Activated naive CD4-positive, alpha-beta T cell (primary cell): ENCODE data around the gene C1QL4.
"Not testable (repeated sequence)": the region's sequence is repeated elsewhere in the genome, so short reads cannot be mapped to it uniquely, and the experiment has no call there.

ENCODE experiments used
- DNase-seq, 4 experiments: peaks; one replicate each; lab custom pipeline; 2025; lab: John Stamatoyannopoulos, UW

C1QL4 gene

GRCh38 chr12:49301760-49302159 lies 35.2 kb downstream of the C1QL4 start:
- DNase-seq: no peak

- no peak for DNase-seq
Observed at GRCh38 chr12:49298160-49298559, 38.8 kb downstream of the C1QL4 start.

DNA sequence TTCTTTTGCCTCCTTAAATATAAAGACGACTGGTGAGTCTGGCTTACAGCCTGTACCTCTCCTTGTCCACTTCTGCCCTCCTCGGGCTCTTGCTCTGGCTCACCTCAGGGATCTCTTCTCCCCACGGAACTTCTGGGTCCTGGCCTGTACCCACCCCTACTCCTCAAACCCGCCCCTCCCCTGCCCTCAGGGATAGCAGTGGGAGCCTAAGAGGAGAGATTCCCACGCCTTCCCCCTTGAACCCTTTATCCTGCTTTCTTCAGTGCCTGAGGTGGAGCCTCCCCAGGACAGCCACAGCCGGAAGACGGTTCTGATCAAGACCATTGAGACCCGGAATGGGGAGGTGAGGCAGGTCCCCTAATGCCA lies 39.3 kb downstream of the C1QL4 start:
- DNase-seq: no peak

DNA sequence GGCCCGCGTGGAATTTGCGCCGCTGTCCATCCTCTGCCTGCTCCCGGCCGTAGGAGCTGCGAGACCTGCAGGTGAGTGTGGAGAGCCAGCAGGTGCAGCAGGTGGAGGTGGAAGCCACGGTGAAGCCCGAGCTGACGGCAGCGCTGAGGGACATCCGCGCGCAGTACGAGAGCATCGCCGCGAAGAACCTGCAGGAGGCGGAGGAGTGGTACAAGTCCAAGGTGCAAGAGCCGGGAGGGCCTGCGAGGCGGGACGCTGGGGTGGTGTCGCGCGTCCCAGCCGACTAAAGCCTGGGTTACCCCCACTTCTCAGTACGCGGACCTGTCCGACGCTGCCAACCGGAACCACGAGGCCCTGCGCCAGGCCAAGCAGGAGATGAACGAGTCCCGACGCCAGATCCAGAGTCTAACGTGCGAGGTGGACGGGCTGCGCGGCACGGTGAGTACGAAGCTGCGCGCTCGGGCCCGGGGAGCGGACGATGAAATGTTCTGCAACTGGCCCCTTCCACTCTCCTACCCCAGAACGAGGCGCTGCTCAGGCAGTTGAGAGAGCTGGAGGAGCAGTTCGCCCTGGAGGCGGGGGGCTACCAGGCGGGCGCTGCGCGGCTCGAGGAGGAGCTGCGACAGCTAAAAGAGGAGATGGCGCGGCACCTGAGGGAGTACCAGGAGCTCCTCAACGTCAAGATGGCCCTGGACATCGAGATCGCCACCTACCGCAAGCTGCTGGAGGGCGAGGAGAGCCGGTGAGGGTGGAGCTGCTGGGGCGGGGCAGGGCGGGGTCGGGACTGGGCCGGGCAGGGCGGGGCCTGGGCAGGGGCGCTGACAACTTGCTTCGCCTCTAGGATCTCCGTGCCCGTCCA lies 39.9 kb downstream of the C1QL4 start:
- peak in 1 of 4 experiments; percentile 34 for DNase-seq

GRCh38 chr12:49296034-49296835 lies 40.8 kb downstream of the C1QL4 start:
- DNase-seq: peak in 3 of 4 experiments; percentile 25 to 54 (median 25)

- DNase-seq: no peak
Observed at GRCh38 chr12:49295082-49295936, 41.7 kb downstream of the C1QL4 start, which contains the start of gene PRPH. Gene PRPH (plus strand): TSS chr12:49295147. CDS start chr12:49295201, 54 bp downstream.

DNA sequence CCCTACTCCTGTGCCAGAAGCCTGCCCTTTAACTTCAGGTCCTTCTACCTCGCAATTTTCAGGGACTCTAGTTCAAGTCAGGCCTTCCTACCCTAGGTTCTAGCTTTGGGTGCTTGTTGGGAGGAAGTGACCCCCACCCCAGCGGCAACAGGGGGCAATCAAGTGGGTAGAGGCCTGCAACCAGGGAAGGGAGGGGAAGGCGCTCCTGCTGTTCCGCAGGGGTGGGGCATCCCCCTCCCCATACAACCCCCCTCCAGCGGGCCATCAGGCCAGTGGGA lies 42.2 kb downstream of the C1QL4 start:
- DNase-seq: no peak

GRCh38 chr12:49294086-49294803 lies 42.7 kb downstream of the C1QL4 start:
- DNase-seq: no peak

- DNase-seq: no peak
Observed at GRCh38 chr12:49293056-49293956, 43.7 kb downstream of the C1QL4 start.

DNA sequence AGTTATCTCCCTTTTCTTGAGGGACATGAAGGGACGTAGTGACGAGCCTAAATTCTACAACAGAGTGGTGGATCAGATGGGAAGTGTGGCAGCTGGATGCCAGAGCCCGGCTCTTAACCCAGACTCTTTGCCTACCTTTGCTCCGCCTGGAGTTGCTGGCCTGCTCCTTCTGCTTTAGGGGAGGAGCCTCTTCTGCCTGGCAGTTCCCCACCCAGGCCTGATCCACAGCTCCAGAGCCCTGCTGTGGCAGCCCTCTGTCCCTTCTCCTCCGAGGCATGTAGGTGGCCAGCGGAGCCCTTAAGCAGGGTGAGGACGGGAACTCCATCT lies 44.3 kb downstream of the C1QL4 start:
- no peak for DNase-seq

DNA sequence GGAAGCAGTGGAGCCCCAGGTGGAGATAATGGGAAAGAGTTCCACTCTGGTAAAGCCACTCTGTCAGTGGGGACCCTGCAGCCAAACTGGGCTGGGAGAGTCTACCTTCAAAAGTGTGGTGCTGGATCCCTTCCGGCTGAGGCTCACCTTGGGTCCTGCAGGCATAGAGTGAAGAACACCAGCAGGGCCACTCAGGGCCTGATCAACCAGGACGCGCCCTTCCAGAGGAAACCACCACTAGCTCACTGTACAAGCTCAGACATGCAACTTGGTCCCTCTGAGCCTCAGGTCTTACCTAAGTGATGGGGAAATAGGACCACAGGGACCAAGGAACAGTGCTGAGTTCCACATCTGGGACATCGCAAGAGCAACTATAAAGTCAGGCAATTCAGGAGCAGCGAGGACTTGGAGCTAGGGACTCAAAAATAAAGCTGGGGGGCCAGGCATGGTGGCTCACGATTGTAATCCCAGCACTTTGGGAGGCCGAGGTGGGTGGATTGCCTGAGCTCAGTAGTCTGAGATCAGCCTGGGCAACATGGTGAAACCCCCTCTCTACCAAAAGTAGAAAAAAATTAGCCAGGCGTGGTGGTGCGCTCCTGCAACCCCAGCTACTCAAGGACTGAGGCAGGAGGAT lies 47.9 kb downstream of the C1QL4 start:
- DNase-seq: no peak

GRCh38 chr12:49288412-49288853 lies 48.6 kb downstream of the C1QL4 start:
- peak; percentile 11 to 45 (median 38) for DNase-seq

DNA sequence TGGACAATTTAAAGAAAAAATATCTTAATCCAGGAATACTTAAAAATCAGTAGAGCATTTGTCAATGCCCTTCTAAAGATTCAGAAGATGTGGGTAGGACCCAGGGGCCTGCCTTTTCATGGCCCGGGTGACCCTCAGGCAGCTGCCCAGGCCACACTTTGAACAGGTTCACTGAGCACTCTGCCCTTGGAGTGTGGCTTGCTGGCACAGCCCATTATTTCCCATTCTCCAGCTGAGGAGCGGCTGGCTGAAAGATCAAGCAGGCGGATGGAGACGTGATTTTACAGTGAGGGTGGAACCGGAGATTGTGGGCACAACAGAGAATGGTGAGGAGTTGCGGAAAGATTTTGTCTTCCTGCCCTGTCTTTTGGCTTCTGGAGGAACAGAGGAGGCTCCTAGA lies 49.1 kb downstream of the C1QL4 start:
- DNase-seq: no peak

GRCh38 chr12:49284672-49285071 lies 52.3 kb downstream of the C1QL4 start:
- no peak for DNase-seq

GRCh38 chr12:49283541-49284429 lies 53.2 kb downstream of the C1QL4 start:
- DNase-seq: no peak

DNA sequence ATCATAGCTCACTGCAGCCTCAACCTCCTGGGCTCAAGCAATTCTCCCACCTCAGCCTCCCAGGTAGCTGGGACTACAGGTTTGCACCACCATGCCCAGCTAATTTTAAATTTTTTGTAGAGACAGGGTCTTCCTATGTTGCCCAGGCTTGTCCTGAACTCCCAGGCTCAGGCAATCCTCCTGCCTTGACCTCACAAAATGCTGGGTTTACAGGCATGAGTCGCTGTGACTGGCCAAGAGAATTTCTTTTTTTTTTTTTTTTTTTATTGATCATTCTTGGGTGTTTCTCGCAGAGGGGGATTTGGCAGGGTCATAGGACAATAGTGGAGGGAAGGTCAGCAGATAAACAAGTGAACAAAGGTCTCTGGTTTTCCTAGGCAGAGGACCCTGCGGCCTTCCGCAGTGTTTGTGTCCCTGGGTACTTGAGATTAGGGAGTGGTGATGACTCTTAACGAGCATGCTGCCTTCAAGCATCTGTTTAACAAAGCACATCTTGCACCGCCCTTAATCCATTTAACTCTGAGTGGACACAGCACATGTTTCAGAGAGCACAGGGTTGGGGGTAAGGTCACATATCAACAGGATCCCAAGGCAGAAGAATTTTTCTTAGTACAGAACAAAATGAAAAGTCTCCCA lies 54.1 kb downstream of the C1QL4 start:
- DNase-seq: not testable (repeated sequence)
